K562 (cell line): ENCODE measurements around the gene ST3GAL5. TPM values are rescaled to one million over a fixed set of nuclear protein-coding genes. Genes with fewer than 3 reads are reported as not detected.
A peak's percentile ranks its signal among the peaks of the same experiment; 100 is the strongest.

Experiments used
- ATAC-seq: fragments of 200-7000 bp; cut with Tn5 transposase; 3 replicates; pipeline ENCODE4 v1.9.1; 2020; ENCODE audit warnings: moderate library complexity
- BruUV-seq: library from RNA; stranded (reverse); fragments of 400-500 nt; replicated peaks from 2 replicates; lab custom pipeline; 2021; lab: Mats Ljungman, UMichigan
- CTCF ChIA-PET: fragments of 300-600 bp; formaldehyde crosslinking; extraction: SDS; loops from one replicate; lab custom pipeline; 2021; ENCODE audit warnings: low intra/inter-chr PET ratio; lab: Yijun Ruan, JAX
- POLR2A ChIA-PET: fragments of 300-600, 350-650 bp; sonication (Branson Sonifier 250); formaldehyde crosslinking; extraction: SDS; loops from one replicate; lab custom pipeline; 2021; ENCODE audit warnings: antibody characterized with exemption, inconsistent platforms; lab: Yijun Ruan, JAX
- DNase-seq, 4 experiments: peaks; one replicate each; pipeline versions ENCODE4 v3.0.0 to v3.0.0-alpha.2; 2011 to 2018; ENCODE audit warnings: low spot score in 3 of 4, mixed read lengths in 3 of 4; ENCODE audit errors: extremely low read depth in 1 of 4
- FAIRE-seq: peaks from 2 replicates; lab custom pipeline; 2011; peaks lifted over from hg19 to GRCh38; lab: Jason Lieb, UNC
- H2AFZ ChIP-seq: 2 replicates; pipeline ENCODE4 v1.6.0; 2011; ENCODE audit warnings: low read depth, low read length, control low read depth, inconsistent platforms
- H3K27ac ChIP-seq: fragments of 200-600 bp; 3 replicates; pipeline ENCODE4 v1.8.0; 2011; ENCODE audit warnings: low read depth, mild to moderate bottlenecking, control low read depth, inconsistent platforms, low read length, moderate library complexity, mixed read lengths; ENCODE audit errors: extremely low read depth
- H3K27me3 ChIP-seq, 2 experiments: fragments of 300-600 bp in 1 of 2; 2 replicates in 1 of 2; 3 replicates in 1 of 2; pipeline versions ENCODE4 v1.6.0 to v1.8.0; 2011; ENCODE audit warnings: inconsistent platforms in 2 of 2, low read length in 2 of 2, mild to moderate bottlenecking in 1 of 2, mixed read lengths in 1 of 2, moderate library complexity in 1 of 2; ENCODE audit not compliant: control insufficient read depth in 2 of 2, insufficient read depth in 2 of 2
- H3K36me3 ChIP-seq: fragments of 300-600 bp; 3 replicates; pipeline ENCODE4 v1.8.0; 2011; ENCODE audit warnings: mild to moderate bottlenecking, low read length, inconsistent platforms; ENCODE audit not compliant: control insufficient read depth, insufficient read depth
- H3K4me1 ChIP-seq, 2 experiments: fragments of 200-600 bp in 1 of 2; replicated peaks in 1 of 2; 2 replicates in 1 of 2; 3 replicates in 1 of 2; pipeline versions ENCODE4 v1.5.1 to v1.8.0; 2011; ENCODE audit warnings: inconsistent platforms in 2 of 2, low read length in 2 of 2, mild to moderate bottlenecking in 1 of 2, mixed read lengths in 1 of 2, moderate library complexity in 1 of 2; ENCODE audit not compliant: control insufficient read depth in 2 of 2, insufficient read depth in 2 of 2
- H3K4me2 ChIP-seq: 2 replicates; pipeline ENCODE4 v1.6.1; 2011; ENCODE audit warnings: low read length, control low read depth, inconsistent platforms, mixed read lengths; ENCODE audit not compliant: insufficient read depth
- H3K4me3 ChIP-seq: fragments of 200-600 bp; sonication (generic), shearing (Covaris generic); 2 replicates; pipeline ENCODE4 v1.5.1; 2016; ENCODE audit warnings: control low read depth, inconsistent platforms
- H3K79me2 ChIP-seq: fragments of 200-600 bp; 3 replicates; pipeline ENCODE4 v1.8.0; 2011; ENCODE audit warnings: low read length, inconsistent platforms; ENCODE audit not compliant: control insufficient read depth, insufficient read depth
- H3K9ac ChIP-seq, 2 experiments: 2 replicates each; pipeline versions ENCODE4 v1.6.0 to v1.6.1; 2011; ENCODE audit warnings: low read depth in 2 of 2, low read length in 2 of 2, control low read depth in 1 of 2, inconsistent platforms in 1 of 2, mild to moderate bottlenecking in 1 of 2, mixed read lengths in 1 of 2; ENCODE audit not compliant: insufficient read depth in 1 of 2
- H3K9me1 ChIP-seq: one replicate; pipeline ENCODE4 v1.6.0; 2011; ENCODE audit warnings: inconsistent platforms, mild to moderate bottlenecking, low read length, moderate library complexity; ENCODE audit not compliant: control insufficient read depth, insufficient read depth
- H3K9me3 ChIP-seq: replicated peaks from 2 replicates; pipeline ENCODE4 v1.5.1; 2011; ENCODE audit warnings: low read depth, low read length, inconsistent platforms; ENCODE audit not compliant: control insufficient read depth, insufficient read depth
- H4K20me1 ChIP-seq: replicated peaks from 2 replicates; pipeline ENCODE4 v1.6.1; 2011; ENCODE audit warnings: low read length, inconsistent platforms, mixed read lengths; ENCODE audit not compliant: control insufficient read depth, insufficient read depth
- ATF2 ChIP-seq: sonication (generic); formaldehyde crosslinking; IDR thresholded peaks from 2 replicates; pipeline ENCODE4 v1.8.1; 2022; ENCODE audit warnings: missing genetic modification reagents
- ATF3 ChIP-seq, 2 experiments: fragments of 450-650 bp in 1 of 2; sonication (generic) in 1 of 2; formaldehyde crosslinking in 1 of 2; IDR thresholded peaks in 1 of 2; conservative IDR thresholded peaks in 1 of 2; 2 replicates each; pipeline versions ENCODE4 v1.6.1 to v1.8.1; 2016 to 2023; ENCODE audit warnings: mild to moderate bottlenecking in 2 of 2, moderate library complexity in 2 of 2, inconsistent platforms in 1 of 2, missing genetic modification reagents in 1 of 2
- BMI1 ChIP-seq: fragments of 150-350 bp; IDR thresholded peaks from 2 replicates; pipeline ENCODE4 v1.6.1; 2014; ENCODE audit warnings: low read length
- CCNT2 ChIP-seq: IDR thresholded peaks from 2 replicates; pipeline ENCODE4 v1.6.1; 2011; ENCODE audit warnings: borderline replicate concordance, low read depth, mild to moderate bottlenecking, moderate library complexity, mixed read lengths, low read length; ENCODE audit not compliant: insufficient read length; ENCODE audit errors: extremely low read depth
- CREM ChIP-seq: IDR thresholded peaks from 2 replicates; pipeline ENCODE4 v1.6.1; 2014; ENCODE audit warnings: antibody characterized with exemption, low read depth
- DEAF1 ChIP-seq: fragments of 450-650 bp; formaldehyde crosslinking; IDR thresholded peaks from 2 replicates; pipeline ENCODE4 v1.4.0; 2020; ENCODE audit warnings: mild to moderate bottlenecking, moderate library complexity
- KDM1A ChIP-seq, 2 experiments: fragments of 450-650 bp; IDR thresholded peaks; 2 replicates each; pipeline ENCODE4 v1.6.1; 2016; ENCODE audit warnings: mild to moderate bottlenecking in 2 of 2
- KDM2B ChIP-seq: fragments of 250-450 bp; sonication (Bioruptor Pico); IDR thresholded peaks from 2 replicates; pipeline ENCODE4 v1.8.0; 2021; ENCODE audit warnings: mild to moderate bottlenecking, moderate library complexity
- L3MBTL2 ChIP-seq: fragments of 450-650 bp; IDR thresholded peaks from 2 replicates; pipeline ENCODE4 v1.6.1; 2016; ENCODE audit warnings: mild to moderate bottlenecking, moderate library complexity
- NKRF ChIP-seq: fragments of 450-650 bp; IDR thresholded peaks from 2 replicates; pipeline ENCODE4 v1.6.1; 2016; ENCODE audit warnings: borderline replicate concordance
- PHB ChIP-seq: fragments of 250-450 bp; sonication (Bioruptor Pico); IDR thresholded peaks from 2 replicates; pipeline ENCODE4 v1.5.0; 2021
- SMARCA4 ChIP-seq: fragments of 450-650 bp; IDR thresholded peaks from 2 replicates; pipeline ENCODE4 v1.6.1; 2016
- SMARCE1 ChIP-seq: fragments of 450-650 bp; IDR thresholded peaks from 2 replicates; pipeline ENCODE4 v1.7.1; 2016; ENCODE audit warnings: mild to moderate bottlenecking
- TGIF2 ChIP-seq: sonication (generic); formaldehyde crosslinking; IDR thresholded peaks from 2 replicates; pipeline ENCODE4 v1.8.1; 2022; ENCODE audit warnings: mild to moderate bottlenecking, missing genetic modification reagents, moderate library complexity
- WGBS: fragments of 100-300 bp; shearing (Covaris generic); methylation state at CpG from one replicate; pipeline ENCODE4 v1.1.6; 2016; ENCODE audit warnings: low coverage, mixed read lengths; ENCODE audit not compliant: insufficient coverage; ENCODE audit errors: missing lambda C conversion rate; 5-methylcytosine and 5-hydroxymethylcytosine counted together
- in situ Hi-C: fragments of 300-500 bp; cut with MboI; formaldehyde crosslinking; loops from 4 replicates; pipeline ENCODE4 v1.15.0; 2018; ENCODE audit warnings: inconsistent platforms, mixed read lengths
- intact Hi-C: fragments of 100-400 bp; cut with micrococcal nuclease; formaldehyde crosslinking; loops from 2 replicates; pipeline ENCODE4 v1.14.2; 2022
- polyA plus RNA-seq, 8 experiments: library from polyadenylated mRNA; depleted of rRNA in 4 of 8; stranded (reverse) in 5 of 8; unstranded in 3 of 8; fragments of >200 nt; fragmentation: Nextera tagmentation in 2 of 8; fragmentation: Illumina TruSeq in 1 of 8; extraction: Ambion mirVana in 2 of 8; extraction: Trizol in 1 of 8; gene quantifications; 2 replicates each; pipeline versions ENCODE4 v1.2.1 to v1.2.3, GENCODE V29; 2011 to 2014; ENCODE audit warnings: inconsistent platforms in 1 of 8, missing spikeins in 1 of 8
- total RNA-seq, 7 experiments: library from RNA; depleted of rRNA in 6 of 7; stranded (reverse); fragments of >200 nt in 6 of 7; fragmentation: Illumina TruSeq in 2 of 7; extraction: Trizol in 2 of 7; gene quantifications; 2 replicates each; pipeline versions ENCODE4 v1.2.1 to v1.2.3, GENCODE V29; 2011 to 2021; ENCODE audit warnings: low replicate concordance in 1 of 7

ST3GAL5 gene
- total and polyA plus RNA-seq, 9 of the 15 experiments (the other 6 are each of a cell fraction or from before 2014, with no cell fraction given) = 1.6 to 10.0 (median 4.2) TPM

GRCh38 chr2:85886590-85886989 lies 2.2 kb downstream of the ST3GAL5 start:
- peak; percentile 7; the same call in 1 of the 3 replicates for ATAC-seq
- H2AFZ ChIP-seq = no peak overlapping the region
- BruUV-seq = no TSS peak
- H3K27me3 ChIP-seq = no peaks in the 10 kb centered on the region
- H3K4me3 ChIP-seq = no peak overlapping the region
- H3K9me3 ChIP-seq = no peaks in the 10 kb centered on the region; the same call in 1 of the 2 replicates
- H3K27ac ChIP-seq = no peak overlapping the region
- H3K9me1 ChIP-seq = no peaks in the 10 kb centered on the region
- H3K9ac ChIP-seq = peak overlapping the region; percentile 17 to 75; a peak in 2 of 4 replicates
- peaks cover 31 to 35% of the 10 kb centered on the region in 2 experiments; a peak in 4 of 5 replicates for H3K4me1 ChIP-seq
- POLR2A ChIA-PET = interaction anchor here (0.8 to 1.3 kb wide), 4 partner anchors 11 to 136 kb away, joined by 3 to 5 read pairs (median 4); no protein-coding TSS in a partner anchor
- no peaks in the 10 kb centered on the region for H4K20me1 ChIP-seq
- peak in 2 of 4 experiments; percentile 40 to 70 for DNase-seq
- WGBS = 29% methylated on average over 11 of the region's 11 CpGs
- H3K36me3 ChIP-seq = no peaks in the 10 kb centered on the region; the same call in 2 of the 3 replicates
- H3K4me2 ChIP-seq = peak overlapping the region; percentile 81
- in situ Hi-C loops = no loop called here
- H3K79me2 ChIP-seq = 0 out of 3 replicates have a peak, but pooled peaks cover 10% of the 10 kb centered on the region
- CTCF ChIA-PET = interaction anchor here (1.7 kb wide), 1 partner anchor 193 kb away, joined by 6 read pairs; no protein-coding TSS in a partner anchor
- intact Hi-C loops = loop anchor here (5.0 to 10.0 kb wide), 4 partner anchors 59 to 191 kb away; no protein-coding TSS in a partner anchor
- FAIRE-seq = peak; percentile 82
- TF ChIP-seq CREM (peak; percentile 71), NKRF (no peak), SMARCE1 (0 out of 2 replicates have a peak, but pooled peaks have one; percentile 30), DEAF1 (CRISPR knock-in tag) (no peak), SMARCA4 (peak; percentile 38; the same call in 1 of the 2 replicates), TGIF2 (CRISPR knock-in tag) (no peak), BMI1 (no peak), KDM1A (IDR thresholded peaks at IDR 0.05) (peak; percentile 36 to 41; a peak in 1 of 4 replicates), ATF3 (IDR thresholded peaks at IDR 0.05) (peak; percentile 25), ATF3 (CRISPR knock-in tag; conservative IDR thresholded peaks at IDR 0.05) (no peak), L3MBTL2 (peak; percentile 70), CCNT2 (no peak), PHB (CRISPR knock-in tag) (no peak), ATF2 (CRISPR knock-in tag) (no peak), KDM2B (CRISPR knock-in tag) (no peak)
